ENCODE results near the gene ZNF548.
A peak's percentile ranks its signal among the peaks of the same experiment; 100 is the strongest.

DNA sequence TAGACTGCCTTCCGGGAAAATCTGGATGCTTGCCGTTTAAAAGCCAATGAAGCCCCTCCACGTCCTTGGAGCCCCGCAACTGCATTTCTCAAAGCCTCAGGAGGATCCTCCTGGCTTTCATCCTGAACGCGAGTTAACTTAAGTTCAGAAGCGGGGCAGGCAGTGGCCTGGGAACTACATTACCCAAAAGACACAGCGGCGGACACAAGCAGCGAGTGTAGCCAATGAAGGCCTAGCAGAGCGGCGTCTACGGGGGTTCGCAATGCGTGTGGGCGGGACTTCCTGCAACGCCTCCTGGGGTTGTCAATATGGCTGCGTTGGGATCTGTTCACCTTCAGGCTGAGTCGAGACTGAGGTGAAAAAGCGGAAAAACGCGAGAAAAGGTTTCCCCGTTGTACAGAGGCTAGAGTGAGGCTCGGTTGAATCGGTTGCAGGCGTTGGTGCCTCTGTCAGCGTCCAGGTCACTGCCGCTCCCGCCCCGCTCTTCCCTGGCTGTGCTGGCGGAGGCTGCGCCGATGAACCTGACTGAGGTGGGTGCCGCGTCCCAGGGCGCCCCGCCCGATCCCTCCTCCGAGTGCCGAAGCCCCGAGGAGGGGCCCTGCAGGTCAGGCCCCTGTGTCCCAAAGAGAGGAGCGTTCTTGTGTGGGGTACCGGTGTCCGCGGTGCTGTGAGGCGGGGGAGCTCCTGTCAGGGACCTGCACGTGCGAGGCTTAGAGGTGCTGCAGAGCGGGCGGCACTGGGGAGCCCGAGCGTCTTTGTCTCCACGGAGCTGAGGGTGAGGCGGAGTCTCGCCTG lies 21.4 kb downstream of the ZNF548 start, which contains the start of gene ZNF17:
- peak; percentile 74 for TF ChIP-seq POLR2A (IDR thresholded peaks at IDR 0.05; ENCODE audit: low read depth, low read length)
- TF ChIP-seq POLR2AphosphoS5 (IDR thresholded peaks at IDR 0.05; ENCODE audit: low read depth, low read length) = peak; percentile 77
